GM12891 (cell line): ENCODE data around the gene SEPTIN10.

ENCODE experiments used
- POLR2AphosphoS5 ChIP-seq: IDR thresholded peaks from 2 replicates; pipeline ENCODE4 v1.6.1; 2011; ENCODE audit warnings: low read depth, low read length, control low read depth
- TAF1 ChIP-seq: IDR thresholded peaks from 2 replicates; pipeline ENCODE4 v1.6.1; 2011; ENCODE audit warnings: low read depth, low read length, control low read depth

DNA sequence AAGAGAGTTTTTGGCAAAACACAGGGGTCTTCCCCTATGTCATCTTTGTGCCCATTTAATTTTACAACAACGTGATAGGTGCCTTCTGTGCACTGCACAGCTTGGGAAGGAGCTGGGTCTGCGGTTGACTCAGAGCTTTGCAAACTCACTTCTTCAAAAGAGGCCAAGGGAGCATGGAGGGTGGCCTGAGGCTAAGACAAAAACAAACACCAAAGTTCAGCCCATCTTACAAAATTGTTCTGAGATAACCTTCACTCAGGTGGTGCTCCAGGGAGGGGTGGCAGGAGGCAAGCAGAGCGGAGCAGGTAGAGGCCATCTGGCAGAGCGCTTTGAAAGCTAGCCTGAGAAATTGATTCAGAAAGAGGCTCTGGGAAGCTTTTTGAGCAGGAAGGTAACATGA is 10.2 kb upstream of the SEPTIN10 start:
- TF ChIP-seq POLR2AphosphoS5: no peak
- no peak for TF ChIP-seq TAF1
